Liver (tissue), 9 donors: ENCODE data around the gene SYTL3. TPM values are rescaled to one million over a fixed set of nuclear protein-coding genes. Genes with fewer than 3 reads are reported as not detected.

Experiments
- DNase-seq: peaks from one replicate; pipeline ENCODE4 v3.0.0-alpha.2; 2017; ENCODE audit warnings: low spot score
- H3K27ac ChIP-seq, 2 donors: one replicate each; pipeline ENCODE4 v1.7.0; 2013; ENCODE audit warnings: inconsistent platforms in 2 of 2, low read length in 2 of 2, control low read depth in 1 of 2, low read depth in 1 of 2, mild to moderate bottlenecking in 1 of 2
- H3K27me3 ChIP-seq, 4 donors: one replicate each; pipeline versions ENCODE4 v1.6.1 to v1.7.0; 2013; ENCODE audit warnings: low read length in 3 of 4, inconsistent platforms in 1 of 4, mild to moderate bottlenecking in 1 of 4, moderate library complexity in 1 of 4; ENCODE audit not compliant: control insufficient read depth in 4 of 4, insufficient read depth in 4 of 4
- H3K36me3 ChIP-seq, 4 donors: one replicate each; pipeline versions ENCODE4 v1.6.1 to v1.7.0; 2013; ENCODE audit warnings: low read length in 3 of 4, mild to moderate bottlenecking in 3 of 4, low read depth in 1 of 4, moderate library complexity in 1 of 4; ENCODE audit not compliant: control insufficient read depth in 4 of 4, insufficient read depth in 3 of 4
- H3K4me1 ChIP-seq, 4 donors: one replicate each; pipeline versions ENCODE4 v1.6.1 to v1.7.0; 2013; ENCODE audit warnings: low read length in 3 of 4, mild to moderate bottlenecking in 3 of 4, moderate library complexity in 1 of 4; ENCODE audit not compliant: control insufficient read depth in 4 of 4, insufficient read depth in 4 of 4
- H3K4me3 ChIP-seq, 3 donors: one replicate each; pipeline versions ENCODE4 v1.6.1 to v1.7.0; 2013; ENCODE audit warnings: low read length in 3 of 3, control low read depth in 1 of 3, low read depth in 1 of 3, mild to moderate bottlenecking in 1 of 3
- H3K9ac ChIP-seq, 2 donors: one replicate each; pipeline ENCODE4 v1.7.0; 2013; ENCODE audit warnings: low read length in 2 of 2, mild to moderate bottlenecking in 2 of 2, moderate library complexity in 2 of 2, control low read depth in 1 of 2, low read depth in 1 of 2
- H3K9me3 ChIP-seq, 4 donors: one replicate each; pipeline versions ENCODE4 v1.6.1 to v1.7.0; 2013; ENCODE audit warnings: low read length in 3 of 4; ENCODE audit not compliant: control insufficient read depth in 4 of 4
- EGR1 ChIP-seq, 2 donors: IDR thresholded peaks; 2 replicates each; pipeline ENCODE4 v1.6.1; 2016 to 2018; ENCODE audit warnings: antibody characterized with exemption in 2 of 2, low read depth in 2 of 2
- FOXA1 ChIP-seq: IDR thresholded peaks from 2 replicates; pipeline ENCODE4 v1.6.1; 2016; ENCODE audit warnings: antibody characterized with exemption
- FOXA2 ChIP-seq: IDR thresholded peaks from 2 replicates; pipeline ENCODE4 v1.6.1; 2016; ENCODE audit warnings: antibody characterized with exemption
- HNF4G ChIP-seq: IDR thresholded peaks from 2 replicates; pipeline ENCODE4 v1.6.1; 2016; ENCODE audit warnings: antibody characterized with exemption
- JUND ChIP-seq, 2 donors: IDR thresholded peaks; 2 replicates each; pipeline ENCODE4 v1.6.1; 2016; ENCODE audit warnings: antibody characterized with exemption in 2 of 2
- SP1 ChIP-seq: IDR thresholded peaks from 2 replicates; pipeline ENCODE4 v1.6.1; 2018; ENCODE audit warnings: antibody characterized with exemption, mild to moderate bottlenecking
- TAF1 ChIP-seq: conservative IDR thresholded peaks from 2 replicates; pipeline ENCODE4 v1.6.1; 2016; ENCODE audit warnings: antibody characterized with exemption, mild to moderate bottlenecking
- YY1 ChIP-seq: IDR thresholded peaks from 2 replicates; pipeline ENCODE4 v1.6.1; 2016; ENCODE audit warnings: antibody characterized with exemption, mild to moderate bottlenecking
- WGBS: extraction: QIAGEN DNeasy Blood & Tissue Kit; methylation state at CpG from one replicate; pipeline ENCODE4 v1.1.7; 2013; 5-methylcytosine and 5-hydroxymethylcytosine counted together
- polyA plus RNA-seq, 2 donors: library from polyadenylated mRNA; stranded (reverse) in 1 of 2; unstranded in 1 of 2; fragments of 200-250 nt in 1 of 2; fragments of >200 nt in 1 of 2; fragmentation: Nextera tagmentation in 1 of 2; extraction: Ambion mirVana in 1 of 2; gene quantifications; one replicate each; pipeline versions ENCODE4 v1.2.1 to v1.2.3, GENCODE V29; 2013 to 2015
- total RNA-seq, 2 donors: library from RNA; depleted of rRNA; stranded (reverse); fragments of >200 nt; gene quantifications; one replicate each; pipeline ENCODE4 v1.2.3, GENCODE V29; 2014
- TF ChIP-seq, protein P1 (sequence below): IDR thresholded peaks from 2 replicates; pipeline ENCODE4 v1.6.1; 2016; ENCODE audit warnings: antibody characterized with exemption, mild to moderate bottlenecking
- TF ChIP-seq, protein P2 (sequence below): fragments of 150-350 bp; IDR thresholded peaks from 2 replicates; pipeline ENCODE4 v1.5.1; 2017; ENCODE audit warnings: improper control_type of control experiment, low read depth, low read length; ENCODE audit not compliant: missing input control
- TF ChIP-seq, protein P3 (sequence below): IDR thresholded peaks from 2 replicates; pipeline ENCODE4 v1.6.1; 2016; ENCODE audit warnings: antibody characterized with exemption
- donor health status: healthy.
- donor health status: healthy.
- donor health status: healthy.
- donor health status: healthy.
- donor health status: healthy.

The SYTL3 gene
- total and polyA plus RNA-seq, 4 donors, result 0.28 to 1.7 (median 0.51) TPM

DNA sequence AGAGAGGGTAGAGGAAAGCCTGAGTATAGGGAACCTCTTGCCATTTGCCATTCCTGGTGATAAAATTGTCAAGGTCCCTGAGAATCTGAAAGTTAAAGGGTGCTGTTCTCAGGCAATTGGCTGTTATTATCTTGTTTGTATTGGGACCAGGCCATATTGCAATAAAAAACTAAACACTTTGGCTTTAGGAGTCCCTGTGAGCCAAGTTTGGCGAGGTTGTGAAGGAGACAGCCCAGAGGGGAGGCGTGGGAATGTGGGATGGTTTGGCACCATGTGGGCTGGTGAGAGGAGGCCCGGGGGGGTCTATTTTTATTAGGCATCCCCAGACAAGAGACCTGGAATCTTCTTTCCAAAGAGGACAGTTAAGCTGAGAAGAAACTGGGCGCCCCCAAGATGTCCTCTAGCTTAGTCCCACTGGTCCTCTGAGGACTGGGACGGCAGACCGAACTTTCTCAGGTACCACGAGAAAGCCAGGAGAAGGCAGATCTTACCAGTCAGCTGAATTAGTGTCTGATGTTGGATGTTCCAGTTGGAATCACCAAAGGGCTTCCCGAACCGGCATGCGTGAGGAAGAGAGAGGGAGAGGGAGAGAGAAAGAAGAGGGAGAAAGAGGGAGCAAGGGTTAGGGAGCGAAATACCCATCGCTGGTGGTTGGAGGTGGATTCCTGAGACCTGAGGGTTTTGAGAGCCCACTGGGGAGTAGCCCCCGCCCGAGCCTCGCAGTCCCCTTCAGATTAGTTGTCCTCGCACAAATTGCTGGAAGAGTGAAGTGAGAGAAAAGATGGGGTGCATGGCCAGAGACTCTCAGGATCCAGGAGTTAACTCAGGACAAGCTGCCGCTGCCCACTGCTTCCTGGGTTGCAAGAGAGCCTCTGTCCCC lies 29.7 kb upstream of the SYTL3 start:
- WGBS, result 91% methylated on average over 17 of the region's 17 CpGs

DNA sequence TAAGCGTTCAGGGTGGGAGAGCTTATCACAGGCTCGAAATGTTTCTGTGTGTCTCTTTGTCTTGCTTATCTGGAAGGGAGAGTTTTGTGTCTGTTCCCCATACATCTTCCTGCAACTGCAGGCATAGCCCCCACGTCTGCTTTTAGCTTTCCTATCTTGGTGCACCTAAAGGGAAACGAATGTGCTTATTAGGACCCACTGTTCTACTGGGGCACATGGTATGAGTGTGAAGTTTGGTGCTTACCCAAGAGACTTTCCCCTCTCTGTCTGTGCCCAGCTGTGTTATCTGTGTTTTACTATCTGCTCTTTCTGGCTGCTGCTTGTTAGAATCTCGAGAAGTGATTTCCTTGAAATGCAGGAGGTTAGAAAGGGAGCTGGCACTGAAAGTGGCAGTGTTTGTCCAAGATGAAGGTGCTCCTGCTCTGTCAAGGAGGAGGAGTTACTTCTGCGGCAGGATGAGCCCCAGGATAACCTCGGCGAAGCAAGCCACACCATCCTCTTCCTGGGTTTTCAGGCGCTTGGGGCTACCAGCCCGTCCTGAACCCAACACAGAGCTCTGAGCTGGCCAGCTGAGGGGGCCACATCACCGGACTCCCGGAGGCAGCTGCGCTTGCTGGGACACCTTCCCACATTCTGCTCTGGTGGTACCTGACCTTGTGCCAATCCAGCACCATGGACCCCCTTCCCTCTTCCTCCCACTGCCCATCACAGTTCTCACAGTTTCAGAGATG lies 28.7 kb upstream of the SYTL3 start:
- Histone ChIP-seq H3K27ac (no peak overlapping the region), H3K9me3 (no peaks in the 10 kb centered on the region), H3K9ac (no peak overlapping the region), H3K4me1 (no peaks in the 10 kb centered on the region), H3K27me3 (no peaks in the 10 kb centered on the region), H3K4me3 (no peak overlapping the region), H3K36me3 (peaks cover 0 to 13% (median 5%) of the 10 kb centered on the region in 4 donors)
- peak; percentile 21 for DNase-seq
- WGBS, result 91% methylated on average over 13 of the region's 13 CpGs
- TF ChIP-seq FOXA2 (no peak), YY1 (no peak), JUND (IDR thresholded peaks at IDR 0.05) (no peak), FOXA1 (no peak), EGR1 (IDR thresholded peaks at IDR 0.05; ENCODE audit: low read depth in 2 of 2) (no peak), SP1 (no peak), HNF4G (no peak)
- TF ChIP-seq, protein P1, sequence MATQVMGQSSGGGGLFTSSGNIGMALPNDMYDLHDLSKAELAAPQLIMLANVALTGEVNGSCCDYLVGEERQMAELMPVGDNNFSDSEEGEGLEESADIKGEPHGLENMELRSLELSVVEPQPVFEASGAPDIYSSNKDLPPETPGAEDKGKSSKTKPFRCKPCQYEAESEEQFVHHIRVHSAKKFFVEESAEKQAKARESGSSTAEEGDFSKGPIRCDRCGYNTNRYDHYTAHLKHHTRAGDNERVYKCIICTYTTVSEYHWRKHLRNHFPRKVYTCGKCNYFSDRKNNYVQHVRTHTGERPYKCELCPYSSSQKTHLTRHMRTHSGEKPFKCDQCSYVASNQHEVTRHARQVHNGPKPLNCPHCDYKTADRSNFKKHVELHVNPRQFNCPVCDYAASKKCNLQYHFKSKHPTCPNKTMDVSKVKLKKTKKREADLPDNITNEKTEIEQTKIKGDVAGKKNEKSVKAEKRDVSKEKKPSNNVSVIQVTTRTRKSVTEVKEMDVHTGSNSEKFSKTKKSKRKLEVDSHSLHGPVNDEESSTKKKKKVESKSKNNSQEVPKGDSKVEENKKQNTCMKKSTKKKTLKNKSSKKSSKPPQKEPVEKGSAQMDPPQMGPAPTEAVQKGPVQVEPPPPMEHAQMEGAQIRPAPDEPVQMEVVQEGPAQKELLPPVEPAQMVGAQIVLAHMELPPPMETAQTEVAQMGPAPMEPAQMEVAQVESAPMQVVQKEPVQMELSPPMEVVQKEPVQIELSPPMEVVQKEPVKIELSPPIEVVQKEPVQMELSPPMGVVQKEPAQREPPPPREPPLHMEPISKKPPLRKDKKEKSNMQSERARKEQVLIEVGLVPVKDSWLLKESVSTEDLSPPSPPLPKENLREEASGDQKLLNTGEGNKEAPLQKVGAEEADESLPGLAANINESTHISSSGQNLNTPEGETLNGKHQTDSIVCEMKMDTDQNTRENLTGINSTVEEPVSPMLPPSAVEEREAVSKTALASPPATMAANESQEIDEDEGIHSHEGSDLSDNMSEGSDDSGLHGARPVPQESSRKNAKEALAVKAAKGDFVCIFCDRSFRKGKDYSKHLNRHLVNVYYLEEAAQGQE, result no peak
- TF ChIP-seq, protein P2, sequence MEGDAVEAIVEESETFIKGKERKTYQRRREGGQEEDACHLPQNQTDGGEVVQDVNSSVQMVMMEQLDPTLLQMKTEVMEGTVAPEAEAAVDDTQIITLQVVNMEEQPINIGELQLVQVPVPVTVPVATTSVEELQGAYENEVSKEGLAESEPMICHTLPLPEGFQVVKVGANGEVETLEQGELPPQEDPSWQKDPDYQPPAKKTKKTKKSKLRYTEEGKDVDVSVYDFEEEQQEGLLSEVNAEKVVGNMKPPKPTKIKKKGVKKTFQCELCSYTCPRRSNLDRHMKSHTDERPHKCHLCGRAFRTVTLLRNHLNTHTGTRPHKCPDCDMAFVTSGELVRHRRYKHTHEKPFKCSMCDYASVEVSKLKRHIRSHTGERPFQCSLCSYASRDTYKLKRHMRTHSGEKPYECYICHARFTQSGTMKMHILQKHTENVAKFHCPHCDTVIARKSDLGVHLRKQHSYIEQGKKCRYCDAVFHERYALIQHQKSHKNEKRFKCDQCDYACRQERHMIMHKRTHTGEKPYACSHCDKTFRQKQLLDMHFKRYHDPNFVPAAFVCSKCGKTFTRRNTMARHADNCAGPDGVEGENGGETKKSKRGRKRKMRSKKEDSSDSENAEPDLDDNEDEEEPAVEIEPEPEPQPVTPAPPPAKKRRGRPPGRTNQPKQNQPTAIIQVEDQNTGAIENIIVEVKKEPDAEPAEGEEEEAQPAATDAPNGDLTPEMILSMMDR, result no peak

More for the DNA sequence above, 29.7 kb upstream of the SYTL3 start:
- Histone ChIP-seq H3K36me3 (peaks cover 0 to 9% (median under 1%) of the 10 kb centered on the region in 4 donors), H3K27me3 (no peaks in the 10 kb centered on the region), H3K4me3 (no peak overlapping the region), H3K9ac (no peak overlapping the region), H3K9me3 (no peaks in the 10 kb centered on the region), H3K27ac (no peak overlapping the region), H3K4me1 (no peaks in the 10 kb centered on the region)
- no peak for TF ChIP-seq TAF1
- no peak for TF ChIP-seq JUND (IDR thresholded peaks at IDR 0.05)
- TF ChIP-seq SP1, result no peak
- TF ChIP-seq YY1, result no peak
- no peak for TF ChIP-seq HNF4G
- TF ChIP-seq, protein P3, sequence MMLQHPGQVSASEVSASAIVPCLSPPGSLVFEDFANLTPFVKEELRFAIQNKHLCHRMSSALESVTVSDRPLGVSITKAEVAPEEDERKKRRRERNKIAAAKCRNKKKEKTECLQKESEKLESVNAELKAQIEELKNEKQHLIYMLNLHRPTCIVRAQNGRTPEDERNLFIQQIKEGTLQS, result no peak
- no peak for TF ChIP-seq EGR1 (IDR thresholded peaks at IDR 0.05; ENCODE audit: low read depth in 2 of 2)
- peak; percentile 5 for DNase-seq
